ENCODE results near the gene PSME4.

Gene PSME4

DNA sequence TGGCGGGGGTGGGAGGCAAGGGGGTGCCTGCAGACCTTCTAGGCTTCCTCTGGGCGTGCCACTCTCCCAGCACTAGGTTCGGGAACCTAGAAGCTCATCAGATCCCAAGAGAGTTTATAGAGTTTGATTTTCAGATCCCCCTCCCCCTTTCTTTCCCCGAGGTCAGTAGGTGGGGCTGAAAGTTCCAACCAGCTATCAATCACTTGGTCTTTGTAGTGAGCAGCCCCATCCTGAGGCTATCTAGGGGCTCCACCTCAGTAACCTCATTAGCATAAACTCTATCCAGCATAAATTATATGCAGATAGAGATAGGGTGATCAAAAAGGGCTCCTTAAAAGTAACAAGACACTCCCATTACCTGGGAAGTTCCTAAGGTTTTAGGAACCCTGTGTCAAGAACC lies 151.2 kb downstream of the PSME4 start:
- H3K27ac Mint-ChIP-seq, result no peak overlapping the region
- no peaks in the 10 kb centered on the region for H3K27me3 Mint-ChIP-seq
- no peak overlapping the region for H3K4me3 Mint-ChIP-seq
- no peaks in the 10 kb centered on the region for H3K9me3 Mint-ChIP-seq
- ATAC-seq, result no peak
- H3K36me3 Mint-ChIP-seq, result peaks cover 47% of the 10 kb centered on the region
- no peaks in the 10 kb centered on the region for H3K4me1 Mint-ChIP-seq

DNA sequence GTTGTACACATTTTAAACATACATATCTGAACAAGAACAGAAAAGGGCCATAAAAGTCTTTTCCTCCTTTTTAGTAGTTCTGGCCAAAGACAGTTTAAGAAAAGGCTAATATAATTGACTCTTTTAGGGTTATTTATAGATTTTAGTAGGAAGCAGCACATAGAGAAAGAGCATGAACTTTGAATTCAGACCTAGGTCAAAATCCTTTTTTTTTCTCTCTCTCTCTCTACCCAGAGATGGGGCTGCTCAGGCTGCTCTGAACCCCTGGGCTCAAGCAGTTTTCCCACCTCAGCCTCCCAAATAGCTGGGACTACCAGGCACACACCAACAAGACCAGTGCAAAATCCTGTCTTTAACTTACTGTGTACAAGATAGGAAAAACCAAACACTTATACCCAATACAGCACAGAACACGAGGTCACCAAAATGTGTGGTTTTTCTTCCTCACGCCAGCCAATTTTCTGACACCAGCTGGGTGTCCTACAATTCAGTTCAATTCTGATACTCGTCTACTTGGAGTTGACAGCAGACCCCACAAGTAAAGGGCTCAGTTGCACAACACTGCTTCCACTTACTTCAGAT lies 151.8 kb downstream of the PSME4 start:
- ATAC-seq, result no peak
- Mint-ChIP-seq H3K27me3 (no peaks in the 10 kb centered on the region), H3K4me1 (no peaks in the 10 kb centered on the region), H3K36me3 (peaks cover 52% of the 10 kb centered on the region), H3K27ac (no peak overlapping the region), H3K4me3 (no peak overlapping the region), H3K9me3 (no peaks in the 10 kb centered on the region)
